Nephron (organoid): ENCODE data around the gene RFTN1.

Experiments used
- H3K27ac Mint-ChIP-seq, 3 experiments: 2 replicates each; pipeline ENCODE4 v1.8.0; 2020; ENCODE audit warnings: mixed read lengths in 3 of 3, mild to moderate bottlenecking in 2 of 3, moderate library complexity in 1 of 3
- H3K27me3 Mint-ChIP-seq: 2 replicates; pipeline ENCODE4 v1.8.0; 2021; ENCODE audit warnings: low read depth, mild to moderate bottlenecking, moderate library complexity, mixed read lengths
- H3K36me3 Mint-ChIP-seq: 2 replicates; pipeline ENCODE4 v1.8.0; 2020; ENCODE audit warnings: low read depth, mixed read lengths
- H3K4me1 Mint-ChIP-seq: 2 replicates; pipeline ENCODE4 v1.8.0; 2020; ENCODE audit warnings: mixed read lengths
- H3K4me3 Mint-ChIP-seq, 3 experiments: 2 replicates each; pipeline ENCODE4 v1.8.0; 2020; ENCODE audit warnings: mild to moderate bottlenecking in 3 of 3, mixed read lengths in 3 of 3, moderate library complexity in 2 of 3
- H3K9me3 Mint-ChIP-seq: 2 replicates; pipeline ENCODE4 v1.8.0; 2020; ENCODE audit warnings: mixed read lengths
- CTCF ChIP-seq, 3 experiments: fragments of 200-600 bp; sonication (generic); IDR thresholded peaks; one replicate each; pipeline ENCODE4 v1.5.0; 2021; ENCODE audit warnings: antibody characterized with exemption in 3 of 3; ENCODE audit not compliant: unreplicated experiment in 3 of 3

The RFTN1 gene

GRCh38 chr3:16266714-16267113, 246.8 kb downstream of the RFTN1 start:
- Mint-ChIP-seq H3K27me3 (no peaks in the 10 kb centered on the region), H3K4me3 (peak overlapping the region; percentile 56 to 74 (median 67)), H3K4me1 (peaks cover 23% of the 10 kb centered on the region), H3K9me3 (no peaks in the 10 kb centered on the region), H3K27ac (peak overlapping the region in 1 of 3 experiments; percentile 29), H3K36me3 (peaks cover 15% of the 10 kb centered on the region)
- no peak for TF ChIP-seq CTCF (IDR thresholded peaks at IDR 0.05; ENCODE audit: unreplicated experiment in 3 of 3)
